Aorta (tissue), 5 donors: ENCODE data around the gene GSTM1. TPM values are rescaled to one million over a fixed set of nuclear protein-coding genes. Genes with fewer than 3 reads are reported as not detected.
"Not testable (repeated sequence)": the region's sequence is repeated elsewhere in the genome, so short reads cannot be mapped to it uniquely, and the experiment has no call there.

ENCODE experiments used
- ATAC-seq: fragments of 200-7000 bp; cut with Tn5 transposase; one replicate; pipeline ENCODE4 v1.9.1; 2022; ENCODE audit warnings: moderate library complexity; ENCODE audit not compliant: low FRiP score
- DNase-seq, 2 donors: peaks; one replicate each; pipeline ENCODE4 v3.0.0-alpha.2; 2020
- H3K27ac ChIP-seq, 2 donors: one replicate each; pipeline ENCODE4 v1.5.1; 2013; ENCODE audit warnings: low read length in 2 of 2, mild to moderate bottlenecking in 2 of 2, moderate library complexity in 2 of 2, control low read depth in 1 of 2, inconsistent platforms in 1 of 2, low read depth in 1 of 2
- H3K27me3 ChIP-seq, 2 donors: one replicate each; pipeline ENCODE4 v1.6.1; 2013; ENCODE audit warnings: control low read depth in 1 of 2, low read length in 1 of 2, mild to moderate bottlenecking in 1 of 2, moderate library complexity in 1 of 2; ENCODE audit not compliant: insufficient read depth in 2 of 2, control insufficient read depth in 1 of 2
- H3K36me3 ChIP-seq, 2 donors: one replicate each; pipeline ENCODE4 v1.6.1; 2013; ENCODE audit warnings: control low read depth in 1 of 2, low read length in 1 of 2, mild to moderate bottlenecking in 1 of 2; ENCODE audit not compliant: insufficient read depth in 2 of 2, control insufficient read depth in 1 of 2
- H3K4me1 ChIP-seq, 2 donors: one replicate each; pipeline ENCODE4 v1.6.1; 2013; ENCODE audit warnings: low read length in 2 of 2, control low read depth in 1 of 2, mild to moderate bottlenecking in 1 of 2, moderate library complexity in 1 of 2; ENCODE audit not compliant: insufficient read depth in 2 of 2, control insufficient read depth in 1 of 2
- H3K4me3 ChIP-seq, 2 donors: one replicate each; pipeline ENCODE4 v1.5.1; 2013; ENCODE audit warnings: low read length in 2 of 2, control low read depth in 1 of 2, mild to moderate bottlenecking in 1 of 2
- H3K9me3 ChIP-seq: one replicate; pipeline ENCODE4 v1.6.1; 2013; ENCODE audit warnings: mild to moderate bottlenecking, low read length; ENCODE audit not compliant: control insufficient read depth
- WGBS, 2 donors: extraction: QIAGEN DNeasy Blood & Tissue Kit; methylation state at CpG; one replicate each; pipeline ENCODE4 v1.1.7; 2013; 5-methylcytosine and 5-hydroxymethylcytosine counted together
- intact Hi-C, 2 donors: fragments of 100-400 bp; cut with DNase I; formaldehyde crosslinking; loops; one replicate each; pipeline versions ENCODE4 v1.14.2 to v1.15.0; 2022
- polyA plus RNA-seq, 2 donors: library from polyadenylated mRNA; stranded (reverse); fragments of 200-250 nt; gene quantifications; one replicate each; pipeline ENCODE4 v1.2.3, GENCODE V29; 2013
- total RNA-seq, 2 donors: library from RNA; stranded (reverse); fragmentation: NEBNext Ultra II Directional; extraction: Animal tissue kit (Norgen Biotek cat#: 25700); gene quantifications; one replicate each; pipeline ENCODE4 v1.2.1, GENCODE V29; 2021
- donor health status: healthy with polysubstance abuse.
- donor health status: Bipolar disorder and iron deficiency.
- donor health status: DM: no; HTN: no; CAD: no.
- donor health status: DM: no; HTN: no; CAD: no.
- donor health status: DM: yes; HTN: yes; CAD: no.

The GSTM1 gene
- total and polyA plus RNA-seq, 4 donors, result 42.4 to 63.8 (median 54.4) TPM; not detected in 1

DNA sequence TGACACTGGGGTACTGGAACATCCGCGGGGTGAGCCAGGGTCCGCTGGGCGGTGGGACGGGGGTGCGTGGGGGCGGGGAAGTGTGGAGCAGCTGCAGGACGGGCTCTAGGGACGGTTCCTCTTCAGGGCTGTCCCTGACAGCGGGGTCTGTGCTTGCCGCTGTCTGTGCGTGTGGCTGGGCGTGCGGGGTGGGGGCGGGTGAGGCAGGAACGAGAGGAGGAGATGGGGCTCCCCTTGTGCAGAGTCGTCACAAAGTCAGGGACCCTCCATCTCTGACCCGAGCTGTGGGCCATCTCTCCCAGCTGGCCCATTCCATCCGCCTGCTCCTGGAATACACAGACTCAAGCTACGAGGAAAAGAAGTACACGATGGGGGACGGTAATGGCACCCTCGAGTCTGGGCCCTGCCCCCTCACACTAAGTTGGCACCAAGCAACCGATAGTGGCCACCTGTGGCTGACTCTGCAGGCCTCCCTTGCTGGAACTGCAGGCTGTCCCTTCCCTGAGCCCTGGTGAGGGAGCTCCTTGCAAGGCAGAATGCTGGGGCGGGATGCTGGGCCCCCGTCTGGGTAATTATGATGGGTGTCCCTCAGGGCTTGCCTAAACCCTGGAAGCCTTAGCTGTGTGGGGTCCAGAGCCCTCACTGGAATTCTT lies 19.4 kb upstream of the GSTM1 start:
- DNase-seq, result peak in 1 of 2 donors; percentile 73
- WGBS, 2 donors, result 2 to 4% methylated on average over 25 to 26 of the region's 26 CpGs
- Histone ChIP-seq H3K27me3 (no peaks in the 10 kb centered on the region), H3K4me3 (peak overlapping the region; percentile 38 to 69), H3K4me1 (no peaks in the 10 kb centered on the region), H3K36me3 (no peaks in the 10 kb centered on the region), H3K27ac (no peak overlapping the region), H3K9me3 (no peaks in the 10 kb centered on the region)
- ATAC-seq, result peak; percentile 36
- intact Hi-C loops, result no loop called here

DNA sequence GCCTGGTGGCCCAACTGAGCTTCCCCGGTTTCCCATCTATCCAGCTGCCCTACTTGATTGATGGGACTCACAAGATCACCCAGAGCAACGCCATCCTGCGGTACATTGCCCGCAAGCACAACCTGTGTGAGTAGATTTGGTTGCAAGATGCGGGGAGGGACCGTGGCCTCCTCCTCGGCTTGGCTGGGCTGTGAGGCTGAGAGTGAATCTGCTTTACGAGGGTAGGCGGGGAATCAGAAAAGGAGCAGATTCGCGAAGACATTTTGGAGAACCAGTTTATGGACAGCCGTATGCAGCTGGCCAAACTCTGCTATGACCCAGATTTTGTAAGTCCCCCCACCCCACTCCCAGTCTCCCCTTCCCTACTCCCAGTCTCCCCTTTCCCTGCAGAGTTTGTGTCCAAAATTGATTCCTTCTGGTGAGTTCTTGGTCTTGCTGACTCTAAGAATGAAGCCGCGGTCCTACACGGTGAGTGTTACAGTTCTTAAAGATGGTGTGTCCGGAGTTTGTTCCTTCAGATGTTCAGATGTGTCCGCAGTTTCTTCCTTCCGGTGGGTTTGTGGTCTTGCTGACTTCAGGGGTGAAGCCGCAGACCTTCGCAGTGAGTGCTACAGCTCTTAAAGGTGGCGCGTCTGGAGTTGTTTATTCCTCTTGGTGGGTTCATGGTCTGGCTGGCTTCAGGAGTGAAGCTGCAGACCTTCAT lies 18.2 kb upstream of the GSTM1 start:
- H3K9me3 ChIP-seq, result no peaks in the 10 kb centered on the region
- no peak overlapping the region for H3K4me3 ChIP-seq
- no peaks in the 10 kb centered on the region for H3K4me1 ChIP-seq
- no peaks in the 10 kb centered on the region for H3K27me3 ChIP-seq
- 94 to 95% methylated on average over 22 of the region's 22 CpGs for WGBS, 2 donors
- DNase-seq, result peak in 1 of 2 donors; percentile 65
- no peak for ATAC-seq
- no peak overlapping the region for H3K27ac ChIP-seq
- H3K36me3 ChIP-seq, result peaks cover 0 to 1% of the 10 kb centered on the region in 2 donors
- intact Hi-C loops, result no loop called here

DNA sequence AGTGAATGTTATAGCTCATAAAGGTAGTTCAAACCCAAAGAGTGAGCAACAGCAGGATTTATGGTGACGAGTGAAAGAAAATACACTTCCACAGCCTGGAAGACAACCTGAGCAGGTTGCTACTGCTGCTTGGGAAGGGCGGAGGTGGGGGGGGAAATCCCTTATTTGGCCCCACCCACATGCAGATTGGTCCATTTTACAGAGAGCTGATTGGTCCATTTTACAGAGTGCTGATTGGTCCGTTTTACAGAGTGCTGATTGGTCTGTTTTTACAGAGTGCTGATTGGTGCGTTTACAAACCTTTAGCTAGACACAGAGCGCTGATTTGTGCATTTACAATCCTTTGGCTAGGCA lies 17.7 kb upstream of the GSTM1 start:
- H3K4me3 ChIP-seq, intact Hi-C loops, DNase-seq, H3K9me3 ChIP-seq, ATAC-seq, H3K4me1 ChIP-seq, H3K36me3 ChIP-seq, H3K27ac ChIP-seq, H3K27me3 ChIP-seq: not testable (repeated sequence)
- whole genome bisulfite sequencing, 2 donors, result 96% methylated on average over 5 of the region's 5 CpGs

DNA sequence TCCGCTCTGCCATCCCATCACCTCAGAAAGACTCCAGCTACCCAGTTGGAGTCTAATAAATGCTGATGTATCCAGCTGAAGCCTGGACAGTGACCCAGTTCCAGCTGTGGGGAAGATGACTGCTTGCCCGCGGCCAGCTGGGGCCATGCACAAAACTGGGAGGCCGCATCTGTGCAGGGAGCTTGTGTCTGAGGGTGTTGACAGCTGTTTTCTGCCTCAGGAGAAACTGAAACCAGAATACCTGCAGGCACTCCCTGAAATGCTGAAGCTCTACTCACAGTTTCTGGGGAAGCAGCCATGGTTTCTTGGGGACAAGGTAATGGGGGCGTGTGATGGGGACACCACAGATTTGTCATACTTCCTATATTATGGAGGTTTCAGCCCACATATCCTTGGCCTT lies 16.6 kb upstream of the GSTM1 start:
- H3K9me3 ChIP-seq, result no peaks in the 10 kb centered on the region
- no peak for ATAC-seq
- 96 to 97% methylated on average over 5 of the region's 5 CpGs for whole genome bisulfite sequencing, 2 donors
- H3K4me3 ChIP-seq, result no peak overlapping the region
- no peak overlapping the region for H3K27ac ChIP-seq
- no peak for DNase-seq
- peaks cover 0 to 1% of the 10 kb centered on the region in 2 donors for H3K36me3 ChIP-seq
- no peaks in the 10 kb centered on the region for H3K27me3 ChIP-seq
- H3K4me1 ChIP-seq, result no peaks in the 10 kb centered on the region
- intact Hi-C loops, result no loop called here

DNA sequence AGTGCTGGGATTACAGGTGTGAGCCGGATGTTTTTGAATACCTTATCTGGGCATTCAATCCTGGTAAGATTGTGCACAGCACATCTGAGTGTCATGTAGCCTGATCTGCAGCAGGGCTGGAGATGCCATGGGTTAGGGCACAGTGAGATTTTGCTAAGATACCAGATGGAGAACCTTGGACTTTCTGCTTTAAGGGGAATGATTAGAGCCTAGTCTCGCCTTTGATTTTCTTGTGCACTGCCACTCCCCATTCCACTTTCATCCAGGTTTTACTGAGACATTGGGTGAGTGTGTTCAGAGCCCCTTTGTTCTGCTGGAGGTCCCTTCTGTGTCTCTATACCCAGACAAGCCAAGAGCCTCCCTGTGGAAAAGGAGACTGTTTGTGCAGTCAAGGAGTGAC lies 13.8 kb upstream of the GSTM1 start:
- H3K27ac ChIP-seq, H3K4me3 ChIP-seq, H3K27me3 ChIP-seq, ATAC-seq, intact Hi-C loops, H3K36me3 ChIP-seq, DNase-seq, H3K4me1 ChIP-seq, H3K9me3 ChIP-seq: not testable (repeated sequence)
- WGBS, 2 donors, result 92 to 95% methylated on average over 2 of the region's 2 CpGs

DNA sequence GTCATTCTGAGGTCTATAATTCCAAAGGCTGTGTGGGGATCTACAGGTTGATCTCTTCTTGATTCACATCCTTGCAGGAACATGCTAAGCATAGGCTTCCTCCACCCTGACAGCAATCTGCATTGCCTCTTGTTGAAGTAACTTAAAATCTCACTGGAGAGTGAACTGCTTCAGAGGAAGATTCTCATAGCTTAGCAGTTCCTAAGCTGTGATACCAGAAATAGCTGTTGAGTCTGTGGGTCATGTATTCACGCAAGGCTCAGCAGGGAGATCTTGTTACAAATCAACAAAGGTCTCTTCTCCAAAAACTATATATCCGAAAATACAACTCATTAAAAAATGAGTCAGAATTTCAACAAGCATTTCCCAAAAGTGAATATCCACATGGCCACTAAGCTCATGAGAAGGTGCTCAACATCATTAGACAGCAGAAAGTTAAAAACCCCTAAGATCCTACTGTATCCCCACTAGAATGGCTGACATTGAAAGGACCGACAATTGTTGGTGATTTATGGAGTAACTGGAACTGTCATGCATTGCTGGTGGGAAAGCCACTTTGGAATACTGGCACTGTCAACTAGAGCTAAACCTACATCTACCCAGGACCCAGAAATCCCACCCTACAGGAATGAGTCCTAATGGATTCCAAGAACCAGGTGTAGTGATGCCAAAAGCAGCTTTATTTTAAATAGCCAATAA lies 10.8 kb upstream of the GSTM1 start:
- H3K4me1 ChIP-seq, H3K27ac ChIP-seq, H3K9me3 ChIP-seq, H3K4me3 ChIP-seq, DNase-seq, H3K27me3 ChIP-seq, intact Hi-C loops, ATAC-seq, H3K36me3 ChIP-seq: not testable (repeated sequence)
- WGBS, 2 donors, result 88 to 89% methylated on average over 3 of the region's 3 CpGs

DNA sequence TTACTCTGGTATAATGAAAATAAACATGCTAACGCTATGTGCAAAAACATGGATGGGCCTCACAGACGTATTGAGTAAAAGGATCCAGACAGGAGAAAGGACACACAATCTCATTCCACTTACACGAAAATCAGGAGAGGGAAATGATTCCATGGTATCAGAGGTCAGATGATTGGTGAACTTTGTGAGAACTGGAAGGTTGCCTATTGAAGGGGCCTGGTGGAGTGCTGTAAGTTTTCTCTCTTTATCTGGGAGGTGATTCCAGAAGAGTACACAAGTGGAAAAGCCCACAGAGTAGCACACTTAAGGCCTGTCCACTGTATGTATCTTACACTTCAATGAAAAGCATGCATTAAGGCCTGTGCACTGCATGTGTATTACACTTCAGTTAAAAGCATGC lies 10.2 kb upstream of the GSTM1 start:
- H3K27me3 ChIP-seq, result no peaks in the 10 kb centered on the region
- no peak overlapping the region for H3K4me3 ChIP-seq
- ATAC-seq (no peak), DNase-seq (no peak)
- WGBS, 2 donors, result 73% methylated on average over 3 of the region's 3 CpGs
- intact Hi-C loops, result no loop called here
- no peak overlapping the region for H3K27ac ChIP-seq
- no peaks in the 10 kb centered on the region for H3K4me1 ChIP-seq
- no peaks in the 10 kb centered on the region for H3K9me3 ChIP-seq
- peaks cover 0 to 1% of the 10 kb centered on the region in 2 donors for H3K36me3 ChIP-seq

DNA sequence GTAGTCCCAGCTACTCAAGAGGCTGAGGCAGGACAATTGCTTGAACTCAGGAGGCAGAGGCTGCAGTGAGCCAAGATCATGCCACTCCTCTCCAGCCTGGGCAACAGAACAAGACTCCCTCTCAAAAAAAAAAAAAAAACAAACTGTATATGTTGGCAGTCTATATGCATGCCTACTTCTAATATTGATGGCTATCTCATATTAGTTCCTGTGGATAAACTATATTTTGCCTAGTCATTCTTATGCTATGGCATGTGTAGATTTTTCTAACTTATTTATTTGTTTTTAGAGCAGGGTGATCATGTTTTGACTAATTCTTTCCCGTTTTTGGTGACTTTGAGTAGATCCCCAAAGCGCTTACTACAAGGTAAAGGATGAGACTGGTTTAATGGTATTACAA lies 9.0 kb upstream of the GSTM1 start:
- H3K27me3 ChIP-seq, H3K36me3 ChIP-seq, H3K4me1 ChIP-seq, H3K9me3 ChIP-seq, H3K27ac ChIP-seq, ATAC-seq, intact Hi-C loops, H3K4me3 ChIP-seq, DNase-seq: not testable (repeated sequence)
- 74 to 80% methylated on average over 2 of the region's 2 CpGs for WGBS, 2 donors
